GM06990 (cell line): ENCODE results near the gene TCF7L1.

Source experiments
- DNase-seq: peaks from one replicate; pipeline ENCODE4 v3.0.0-alpha.2; 2011; ENCODE audit not compliant: insufficient read length; ENCODE audit errors: extremely low read depth
- H3K27me3 ChIP-seq: replicated peaks from 2 replicates; pipeline ENCODE4 v1.6.0; 2011; ENCODE audit warnings: low read length; ENCODE audit not compliant: control insufficient read depth, insufficient read depth
- H3K36me3 ChIP-seq: 2 replicates; pipeline ENCODE4 v1.5.1; 2011; ENCODE audit warnings: low read length; ENCODE audit not compliant: control insufficient read depth, insufficient read depth
- H3K4me3 ChIP-seq: replicated peaks from 2 replicates; pipeline ENCODE4 v1.5.1; 2011; ENCODE audit warnings: low read depth, mild to moderate bottlenecking, control low read depth, low read length
- CTCF ChIP-seq: IDR thresholded peaks from 2 replicates; pipeline ENCODE4 v1.5.1; 2011; ENCODE audit warnings: low read length, control low read depth, mild to moderate bottlenecking, inconsistent platforms; ENCODE audit not compliant: insufficient read depth, poor library complexity, severe bottlenecking

The TCF7L1 gene

DNA sequence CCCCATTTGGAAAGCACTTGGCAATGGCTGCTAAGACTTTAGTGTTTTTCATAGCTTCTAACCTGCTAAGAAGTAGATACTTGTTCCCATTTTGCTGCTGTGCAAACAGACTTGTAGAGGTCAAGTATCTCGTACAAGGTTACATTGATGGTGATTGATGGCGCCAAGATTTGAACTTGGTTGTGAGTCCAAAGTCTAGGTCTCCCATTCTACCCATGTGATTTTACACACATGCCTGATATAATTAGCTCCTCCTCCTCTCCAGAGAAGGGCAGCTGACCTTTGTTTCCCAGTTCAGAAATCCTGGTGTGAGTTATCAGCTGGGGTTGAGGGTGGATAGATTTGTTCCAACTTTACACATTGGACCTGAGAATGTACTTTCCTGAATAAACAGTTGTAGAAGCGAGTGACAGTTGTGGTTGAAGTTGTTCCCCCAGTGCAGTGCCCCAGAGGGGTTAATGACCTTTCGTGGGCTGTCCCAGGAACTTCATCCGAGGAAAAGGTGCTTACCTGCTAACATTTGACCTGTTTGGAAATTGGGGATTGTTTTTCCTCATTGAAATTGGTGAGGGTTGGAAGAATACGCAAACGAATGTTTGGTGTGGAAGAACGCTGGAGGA lies 10.4 kb downstream of the TCF7L1 start:
- no peak for DNase-seq
- no peak for TF ChIP-seq CTCF

GRCh38 chr2:85145116-85145820 lies 12.1 kb downstream of the TCF7L1 start:
- TF ChIP-seq CTCF: no peak
- H3K27me3 ChIP-seq: no peaks in the 10 kb centered on the region; the same call in 1 of the 2 replicates
- no peak overlapping the region for H3K4me3 ChIP-seq
- no peaks in the 10 kb centered on the region for H3K36me3 ChIP-seq
- DNase-seq: no peak

More for the DNA sequence above, 10.4 kb downstream of the TCF7L1 start:
- Histone ChIP-seq H3K36me3 (no peaks in the 10 kb centered on the region), H3K27me3 (no peaks in the 10 kb centered on the region; the same call in 1 of the 2 replicates), H3K4me3 (no peak overlapping the region)

GRCh38 chr2:85148190-85148589 lies 15.0 kb downstream of the TCF7L1 start:
- no peak for DNase-seq
- Histone ChIP-seq H3K36me3 (no peaks in the 10 kb centered on the region), H3K4me3 (no peak overlapping the region), H3K27me3 (no peaks in the 10 kb centered on the region)
- TF ChIP-seq CTCF: no peak

DNA sequence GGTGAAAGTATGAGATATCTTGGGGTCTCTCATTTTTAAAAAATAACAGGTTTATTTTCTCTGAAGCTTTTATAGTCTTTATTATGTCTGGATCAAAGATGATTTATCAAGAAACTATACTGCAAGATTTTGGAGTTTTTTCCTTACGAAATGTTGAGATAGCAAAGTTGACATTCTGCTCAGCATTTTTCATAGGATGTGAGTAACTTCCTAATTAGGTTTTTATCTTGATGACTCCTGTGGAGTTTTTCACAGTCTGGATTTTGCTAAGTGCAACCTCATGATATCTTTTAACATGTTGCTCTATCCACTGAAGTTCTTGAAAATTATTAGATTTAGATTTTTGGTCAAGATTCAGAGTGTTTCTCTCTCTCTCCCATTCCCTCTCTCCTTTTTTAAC lies 17.8 kb downstream of the TCF7L1 start:
- H3K4me3 ChIP-seq: no peak overlapping the region
- H3K27me3 ChIP-seq: no peaks in the 10 kb centered on the region
- DNase-seq: no peak
- no peak for TF ChIP-seq CTCF
- H3K36me3 ChIP-seq: no peaks in the 10 kb centered on the region

GRCh38 chr2:85152895-85153294 lies 19.7 kb downstream of the TCF7L1 start:
- no peak overlapping the region for H3K4me3 ChIP-seq
- no peaks in the 10 kb centered on the region; the same call in none of the 2 replicates for H3K27me3 ChIP-seq
- no peaks in the 10 kb centered on the region for H3K36me3 ChIP-seq
- no peak for DNase-seq
- no peak for TF ChIP-seq CTCF
